CD4-positive, alpha-beta T cell treated with Interleukin-4 for 1 hour (primary cell): ENCODE data around the gene TCAP.
A peak's percentile ranks its signal among the peaks of the same experiment; 100 is the strongest.
"Not testable (repeated sequence)": the region's sequence is repeated elsewhere in the genome, so short reads cannot be mapped to it uniquely, and the experiment has no call there.

Source experiments
- DNase-seq, 2 donors: peaks; one replicate each; pipeline ENCODE4 v3.0.0-alpha.2; 2020 to 2022

Gene TCAP

DNA sequence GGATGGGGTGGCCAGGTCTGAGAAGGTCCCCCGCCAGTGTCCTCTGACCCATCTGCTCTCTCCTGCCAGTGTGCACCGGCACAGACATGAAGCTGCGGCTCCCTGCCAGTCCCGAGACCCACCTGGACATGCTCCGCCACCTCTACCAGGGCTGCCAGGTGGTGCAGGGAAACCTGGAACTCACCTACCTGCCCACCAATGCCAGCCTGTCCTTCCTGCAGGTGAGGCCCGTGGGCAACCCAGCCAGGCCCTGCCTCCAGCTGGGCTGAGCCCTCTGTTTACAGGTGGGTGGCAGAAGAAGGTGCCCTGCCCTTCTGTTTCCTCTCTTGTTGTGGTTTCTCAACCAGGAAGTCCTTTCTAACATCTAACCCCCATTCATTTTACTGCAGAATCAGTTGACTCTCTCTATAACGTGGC is 41.8 kb downstream of the TCAP start:
- DNase-seq, result peak in 1 of 2 donors; percentile 29

DNA sequence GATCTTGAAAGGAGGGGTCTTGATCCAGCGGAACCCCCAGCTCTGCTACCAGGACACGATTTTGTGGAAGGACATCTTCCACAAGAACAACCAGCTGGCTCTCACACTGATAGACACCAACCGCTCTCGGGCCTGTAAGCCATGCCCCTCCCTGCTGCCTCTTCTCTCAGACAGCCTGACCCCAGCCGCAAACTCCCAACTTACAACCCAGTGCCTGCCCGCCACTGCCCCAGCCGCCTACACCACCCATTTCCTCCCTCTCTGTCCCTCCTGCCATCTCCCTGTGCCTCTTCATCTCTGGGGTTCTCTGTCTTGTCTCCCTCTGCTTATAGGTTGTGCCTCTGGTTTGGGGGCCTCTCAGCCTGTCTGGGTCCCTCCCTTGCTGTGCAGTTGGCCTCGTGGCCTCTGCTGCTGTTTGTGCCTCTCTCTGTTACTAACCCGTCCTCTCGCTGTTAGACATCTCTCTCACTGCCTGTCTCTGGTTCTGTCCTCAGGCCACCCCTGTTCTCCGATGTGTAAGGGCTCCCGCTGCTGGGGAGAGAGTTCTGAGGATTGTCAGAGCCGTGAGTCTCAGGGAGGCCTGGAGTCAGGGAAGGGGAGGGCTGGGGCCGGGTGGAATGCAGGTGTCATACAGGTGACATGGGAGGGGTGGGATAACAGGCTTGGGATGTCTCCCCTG is 44.3 kb downstream of the TCAP start:
- DNase-seq, result no peak

DNA sequence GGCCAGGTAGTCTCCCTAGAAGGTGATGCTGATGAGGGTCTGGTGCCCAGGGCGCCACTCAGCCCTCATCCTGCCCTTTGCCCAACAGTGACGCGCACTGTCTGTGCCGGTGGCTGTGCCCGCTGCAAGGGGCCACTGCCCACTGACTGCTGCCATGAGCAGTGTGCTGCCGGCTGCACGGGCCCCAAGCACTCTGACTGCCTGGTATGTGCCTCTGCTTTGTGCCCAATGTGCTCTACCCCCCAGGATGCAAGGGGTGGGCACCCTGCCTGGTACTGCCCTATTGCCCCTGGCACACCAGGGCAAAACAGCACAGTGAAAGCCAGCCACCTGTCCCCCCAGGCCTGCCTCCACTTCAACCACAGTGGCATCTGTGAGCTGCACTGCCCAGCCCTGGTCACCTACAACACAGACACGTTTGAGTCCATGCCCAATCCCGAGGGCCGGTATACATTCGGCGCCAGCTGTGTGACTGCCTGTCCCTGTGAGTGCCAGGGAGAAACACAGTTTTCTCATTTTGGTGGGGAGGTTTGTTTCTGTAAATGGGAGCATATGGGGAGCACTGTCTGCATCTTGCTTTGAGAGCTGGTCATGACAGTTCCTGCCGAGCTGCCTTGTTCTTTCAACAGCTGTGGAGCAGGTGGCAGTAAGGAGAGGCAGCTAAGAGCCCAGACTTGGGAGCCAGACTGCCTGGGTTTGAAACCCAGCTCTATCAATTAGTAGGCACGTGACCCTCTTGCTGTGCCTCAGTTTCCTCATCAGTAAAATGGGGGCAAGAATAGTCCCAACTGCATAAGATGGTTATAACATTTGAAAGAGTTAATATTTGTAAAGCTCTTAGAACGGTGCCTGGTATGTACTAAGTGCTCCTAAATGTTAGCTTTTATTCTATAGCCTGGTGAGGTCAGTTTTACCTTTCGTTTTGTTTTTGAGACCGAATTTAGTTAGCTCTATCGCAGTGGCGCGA is 45.1 kb downstream of the TCAP start:
- DNase-seq, result no peak

DNA sequence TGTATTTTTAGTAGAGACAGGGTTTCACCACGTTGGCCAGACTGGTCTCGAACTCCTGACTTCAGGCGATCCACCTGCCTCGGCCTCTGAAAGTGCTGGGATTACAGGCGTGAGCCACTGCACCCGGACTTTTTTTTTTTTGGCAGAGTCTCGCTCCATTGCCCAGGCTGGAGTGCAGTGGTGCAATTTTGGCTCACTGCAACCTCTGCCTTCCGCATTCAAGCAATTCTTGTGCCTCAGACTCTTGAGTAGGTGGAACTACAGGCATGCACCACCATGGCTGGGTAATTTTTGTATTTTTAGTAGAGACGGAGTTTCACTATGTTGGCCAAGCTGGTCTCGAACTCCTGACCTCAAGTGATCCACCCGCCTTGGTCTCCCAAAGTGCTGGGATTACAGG is 45.9 kb downstream of the TCAP start:
- not testable (repeated sequence) for DNase-seq

DNA sequence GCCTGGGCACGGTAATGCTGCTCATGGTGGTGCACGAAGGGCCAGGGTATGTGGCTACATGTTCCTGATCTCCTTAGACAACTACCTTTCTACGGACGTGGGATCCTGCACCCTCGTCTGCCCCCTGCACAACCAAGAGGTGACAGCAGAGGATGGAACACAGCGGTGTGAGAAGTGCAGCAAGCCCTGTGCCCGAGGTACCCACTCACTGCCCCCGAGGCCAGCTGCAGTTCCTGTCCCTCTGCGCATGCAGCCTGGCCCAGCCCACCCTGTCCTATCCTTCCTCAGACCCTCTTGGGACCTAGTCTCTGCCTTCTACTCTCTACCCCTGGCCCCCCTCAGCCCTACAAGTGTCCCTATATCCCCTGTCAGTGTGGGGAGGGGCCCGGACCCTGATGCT is 46.7 kb downstream of the TCAP start:
- DNase-seq, result no peak

DNA sequence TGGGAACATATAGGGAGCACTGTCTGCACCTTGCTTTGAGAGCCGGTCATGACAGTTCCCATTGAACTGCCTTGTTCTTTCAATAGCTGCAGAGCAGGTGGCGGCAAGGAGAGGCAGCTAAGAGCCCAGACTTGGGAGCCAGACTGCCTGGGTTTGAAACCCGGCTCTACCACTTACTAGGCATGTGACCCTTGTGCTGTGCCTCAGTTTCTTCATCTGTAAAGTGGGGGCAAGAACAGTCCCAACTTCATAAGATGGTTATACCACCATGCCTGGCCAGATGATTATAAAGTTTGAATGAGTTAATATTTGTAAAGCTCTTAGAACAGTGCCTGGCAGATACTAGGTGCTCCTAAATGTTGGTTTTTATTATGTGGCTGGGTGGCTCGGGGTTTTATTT is 49.1 kb downstream of the TCAP start:
- DNase-seq, result no peak

DNA sequence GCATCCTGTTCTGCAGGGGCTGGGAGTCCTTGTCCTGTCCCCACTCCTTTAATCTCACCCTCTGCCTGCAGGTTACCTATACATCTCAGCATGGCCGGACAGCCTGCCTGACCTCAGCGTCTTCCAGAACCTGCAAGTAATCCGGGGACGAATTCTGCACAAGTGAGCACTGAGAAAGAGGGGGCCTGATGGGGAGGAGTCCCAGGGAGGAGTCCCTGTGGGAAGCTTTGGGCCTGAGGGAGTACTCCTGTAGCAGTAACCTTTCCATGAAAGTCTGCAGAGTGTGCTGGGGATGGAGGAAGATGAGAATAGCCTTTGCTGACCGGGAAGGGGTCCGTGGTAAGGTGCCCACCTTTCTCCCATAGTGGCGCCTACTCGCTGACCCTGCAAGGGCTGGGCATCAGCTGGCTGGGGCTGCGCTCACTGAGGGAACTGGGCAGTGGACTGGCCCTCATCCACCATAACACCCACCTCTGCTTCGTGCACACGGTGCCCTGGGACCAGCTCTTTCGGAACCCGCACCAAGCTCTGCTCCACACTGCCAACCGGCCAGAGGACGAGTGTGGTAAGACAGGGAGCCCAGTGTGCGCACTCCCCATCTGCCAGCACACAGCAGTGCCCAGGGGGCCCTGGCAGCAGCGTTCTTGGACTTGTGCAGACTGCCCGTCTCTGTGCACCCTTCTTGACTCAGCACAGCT is 50.4 kb downstream of the TCAP start:
- DNase-seq, result no peak
